CD4-positive, alpha-beta memory T cell (primary cell): Measurements from ENCODE around the gene GALNT17. TPM values are rescaled to one million over a fixed set of nuclear protein-coding genes. Genes with fewer than 3 reads are reported as not detected.

Experiments used
- CTCF ChIA-PET: fragments of 350-600 bp; sonication (Branson Sonifier 250); formaldehyde crosslinking; loops from one replicate; lab custom pipeline; 2021; ENCODE audit warnings: inconsistent platforms; ENCODE audit not compliant: partially characterized antibody; lab: Charles Lee
- POLR2A ChIA-PET: fragments of 350-600 bp; sonication (Branson Sonifier 250); formaldehyde crosslinking; loops from one replicate; lab custom pipeline; 2021; ENCODE audit not compliant: partially characterized antibody; lab: Charles Lee
- DNase-seq, 5 donors: peaks; one replicate each; pipeline versions ENCODE4 v3.0.0 to v3.0.0-alpha.2; 2020 to 2022; ENCODE audit warnings: mixed read lengths in 1 of 5
- H3K27ac ChIP-seq: one replicate; pipeline ENCODE4 v1.7.0; 2013; ENCODE audit warnings: low read depth, low read length
- H3K27me3 ChIP-seq: 2 replicates; pipeline ENCODE4 v1.7.0; 2013; ENCODE audit warnings: mild to moderate bottlenecking, low read length, moderate library complexity; ENCODE audit not compliant: insufficient read depth
- H3K36me3 ChIP-seq: 2 replicates; pipeline ENCODE4 v1.7.0; 2013; ENCODE audit warnings: mild to moderate bottlenecking, low read length, moderate library complexity; ENCODE audit not compliant: insufficient read depth
- H3K4me1 ChIP-seq: 2 replicates; pipeline ENCODE4 v1.7.0; 2013; ENCODE audit warnings: mild to moderate bottlenecking, low read length, moderate library complexity; ENCODE audit not compliant: insufficient read depth
- H3K4me3 ChIP-seq, 2 donors: one replicate each; pipeline ENCODE4 v1.7.0; 2013; ENCODE audit warnings: low read length in 2 of 2, mild to moderate bottlenecking in 1 of 2
- H3K9me3 ChIP-seq, 2 donors: one replicate each; pipeline ENCODE4 v1.7.0; 2013; ENCODE audit warnings: low read length in 2 of 2, control low read depth in 1 of 2; ENCODE audit not compliant: control insufficient read depth in 1 of 2
- H3K27ac Mint-ChIP-seq, 7 donors: one replicate each; pipeline ENCODE4 v1.8.0; 2020 to 2021; ENCODE audit warnings: mixed read lengths in 7 of 7, mild to moderate bottlenecking in 6 of 7, inconsistent platforms in 3 of 7, moderate library complexity in 3 of 7
- H3K27me3 Mint-ChIP-seq, 2 donors: one replicate each; pipeline ENCODE4 v1.8.0; 2020 to 2021; ENCODE audit warnings: mixed read lengths in 2 of 2
- H3K36me3 Mint-ChIP-seq, 2 donors: one replicate each; pipeline ENCODE4 v1.8.0; 2020 to 2021; ENCODE audit warnings: mixed read lengths in 2 of 2, inconsistent platforms in 1 of 2, mild to moderate bottlenecking in 1 of 2
- H3K4me1 Mint-ChIP-seq, 4 donors: one replicate each; pipeline ENCODE4 v1.8.0; 2020 to 2021; ENCODE audit warnings: mixed read lengths in 4 of 4, mild to moderate bottlenecking in 1 of 4
- H3K4me3 Mint-ChIP-seq, 8 donors: one replicate each; pipeline ENCODE4 v1.8.0; 2020 to 2021; ENCODE audit warnings: mixed read lengths in 8 of 8, mild to moderate bottlenecking in 7 of 8, moderate library complexity in 6 of 8, inconsistent platforms in 3 of 8
- H3K9me3 Mint-ChIP-seq, 8 donors: one replicate each; pipeline ENCODE4 v1.8.0; 2020 to 2021; ENCODE audit warnings: mixed read lengths in 8 of 8, mild to moderate bottlenecking in 5 of 8, inconsistent platforms in 3 of 8, moderate library complexity in 1 of 8
- intact Hi-C: fragments of 100-400 bp; cut with micrococcal nuclease; formaldehyde crosslinking; loops from one replicate; pipeline ENCODE4 v1.15.1; 2023
- polyA plus RNA-seq, 2 donors: library from polyadenylated mRNA; unstranded; fragments of 300-500 nt; fragmentation: Illumina TruSeq; gene quantifications; one replicate each; pipeline ENCODE4 v1.2.3, GENCODE V29; 2021
- total RNA-seq, 2 experiments: library from RNA; stranded (reverse); gene quantifications; one replicate each; pipeline ENCODE4 v1.2.3, GENCODE V29; 2021

The GALNT17 gene
- total and polyA plus RNA-seq, 4 experiments from 2014 or later: not detected

DNA sequence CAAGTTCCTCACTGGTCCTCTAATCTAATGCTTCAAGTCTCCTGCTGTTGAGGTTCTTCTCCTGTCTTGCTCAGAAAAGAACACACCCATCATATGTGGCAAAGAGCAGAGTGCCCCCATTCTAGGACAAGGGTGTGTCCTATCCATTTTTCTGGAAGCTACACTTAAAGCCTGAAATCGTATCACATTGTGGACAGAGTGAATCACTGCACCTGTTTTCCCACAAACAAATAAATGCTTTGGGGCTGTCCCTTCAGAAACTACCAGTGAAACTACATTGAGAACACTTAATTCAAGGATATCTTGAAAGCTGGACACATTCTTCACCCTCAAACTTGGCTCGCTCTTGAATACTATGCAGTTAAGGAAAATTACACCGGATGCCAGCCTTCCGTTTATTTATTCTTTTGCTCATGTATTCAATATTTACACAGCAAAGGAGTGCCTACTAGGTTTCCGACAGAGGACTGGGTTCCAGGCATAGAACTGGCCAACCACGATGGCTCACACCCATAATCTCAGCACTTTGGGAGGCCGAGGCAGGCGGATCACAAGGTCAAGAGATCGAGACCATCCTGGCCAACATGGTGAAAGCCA, 473.0 kb downstream of the GALNT17 start:
- no peaks in the 10 kb centered on the region for H3K36me3 ChIP-seq
- no peak overlapping the region for H3K4me3 ChIP-seq
- intact Hi-C loops: no loop called here
- CTCF ChIA-PET: no interaction called here
- no peaks in the 10 kb centered on the region for H3K9me3 ChIP-seq
- H3K27me3 ChIP-seq: no peaks in the 10 kb centered on the region
- Mint-ChIP-seq H3K36me3 (no peaks in the 10 kb centered on the region), H3K27ac (no peak overlapping the region), H3K4me3 (no peak overlapping the region), H3K9me3 (peaks cover 0 to 33% (median 14%) of the 10 kb centered on the region in 8 donors), H3K27me3 (no peaks in the 10 kb centered on the region), H3K4me1 (no peaks in the 10 kb centered on the region)
- H3K4me1 ChIP-seq: no peaks in the 10 kb centered on the region
- H3K27ac ChIP-seq: no peak overlapping the region
- DNase-seq: no peak
- POLR2A ChIA-PET: no interaction called here

DNA sequence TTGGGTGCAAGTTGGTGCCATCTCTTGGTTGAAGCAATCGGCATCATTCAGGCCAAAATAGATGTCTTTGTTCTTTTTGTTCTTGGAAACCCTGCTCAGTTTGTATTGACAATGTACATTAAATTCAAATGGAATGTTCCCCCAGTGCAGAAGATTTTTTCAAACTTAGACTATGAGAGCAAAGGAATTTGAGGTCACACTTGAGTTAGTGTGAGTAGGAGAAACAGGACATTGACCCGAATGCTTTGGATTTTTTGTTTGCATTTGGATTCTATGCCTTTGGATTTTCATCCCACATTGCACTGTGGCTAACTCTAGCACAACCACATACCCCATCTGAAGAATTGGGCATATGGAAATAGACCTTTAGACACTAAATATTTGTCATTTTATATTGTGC, 480.0 kb downstream of the GALNT17 start:
- POLR2A ChIA-PET: no interaction called here
- no peaks in the 10 kb centered on the region for H3K27me3 Mint-ChIP-seq
- H3K4me3 ChIP-seq: no peak overlapping the region
- CTCF ChIA-PET: no interaction called here
- H3K9me3 Mint-ChIP-seq: peaks cover 0 to 19% (median 5%) of the 10 kb centered on the region in 8 donors
- no peak for DNase-seq
- H3K4me1 ChIP-seq: no peaks in the 10 kb centered on the region
- H3K4me1 Mint-ChIP-seq: peaks cover 0 to 1% (median 0%) of the 10 kb centered on the region in 4 donors
- no peaks in the 10 kb centered on the region for H3K36me3 ChIP-seq
- intact Hi-C loops: no loop called here
- H3K9me3 ChIP-seq: no peaks in the 10 kb centered on the region
- no peak overlapping the region for H3K27ac ChIP-seq
- H3K27me3 ChIP-seq: no peaks in the 10 kb centered on the region
- H3K27ac Mint-ChIP-seq: no peak overlapping the region
- H3K36me3 Mint-ChIP-seq: no peaks in the 10 kb centered on the region
- H3K4me3 Mint-ChIP-seq: no peak overlapping the region

DNA sequence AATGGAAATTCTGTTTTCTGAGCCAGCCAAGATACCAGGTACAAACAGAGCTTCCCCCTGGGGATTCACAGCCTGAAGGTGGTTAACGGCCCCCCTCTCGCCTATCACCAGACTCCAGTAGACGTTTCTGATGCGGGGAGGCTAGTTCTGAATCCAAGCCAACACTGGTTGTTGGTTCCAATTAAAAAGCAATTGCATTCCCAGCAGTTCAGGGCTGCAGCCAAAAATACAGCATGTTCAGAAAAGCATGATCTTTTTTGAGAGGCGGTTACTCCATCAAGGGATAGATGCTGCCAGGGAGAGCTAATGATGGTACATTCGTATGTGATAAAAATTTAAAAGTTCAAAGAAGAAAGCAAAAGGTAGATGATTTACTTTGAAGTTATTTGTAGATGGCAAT, 481.0 kb downstream of the GALNT17 start:
- intact Hi-C loops: no loop called here
- H3K4me3 Mint-ChIP-seq: no peak overlapping the region
- peaks cover 0 to 1% (median 0%) of the 10 kb centered on the region in 4 donors for H3K4me1 Mint-ChIP-seq
- peaks cover 0 to 13% (median 4%) of the 10 kb centered on the region in 8 donors for H3K9me3 Mint-ChIP-seq
- no peaks in the 10 kb centered on the region for H3K27me3 ChIP-seq
- no peaks in the 10 kb centered on the region for H3K36me3 ChIP-seq
- DNase-seq: no peak
- no peaks in the 10 kb centered on the region for H3K36me3 Mint-ChIP-seq
- no peaks in the 10 kb centered on the region for H3K27me3 Mint-ChIP-seq
- POLR2A ChIA-PET: no interaction called here
- no peak overlapping the region for H3K4me3 ChIP-seq
- H3K4me1 ChIP-seq: no peaks in the 10 kb centered on the region
- no peaks in the 10 kb centered on the region for H3K9me3 ChIP-seq
- CTCF ChIA-PET: no interaction called here
- no peak overlapping the region for H3K27ac ChIP-seq
- no peak overlapping the region for H3K27ac Mint-ChIP-seq

GRCh38 chr7:71613313-71613712, 481.4 kb downstream of the GALNT17 start:
- H3K27ac ChIP-seq: no peak overlapping the region
- no peak overlapping the region for H3K4me3 ChIP-seq
- ChIA-PET POLR2A (no interaction called here), CTCF (no interaction called here)
- no peaks in the 10 kb centered on the region for H3K36me3 Mint-ChIP-seq
- no peak overlapping the region for H3K4me3 Mint-ChIP-seq
- peaks cover 0 to 1% (median 0%) of the 10 kb centered on the region in 4 donors for H3K4me1 Mint-ChIP-seq
- H3K4me1 ChIP-seq: no peaks in the 10 kb centered on the region
- intact Hi-C loops: no loop called here
- no peak overlapping the region for H3K27ac Mint-ChIP-seq
- no peaks in the 10 kb centered on the region for H3K27me3 ChIP-seq
- DNase-seq: no peak
- no peaks in the 10 kb centered on the region for H3K36me3 ChIP-seq
- no peaks in the 10 kb centered on the region for H3K9me3 ChIP-seq
- peaks cover 0 to 9% (median 4%) of the 10 kb centered on the region in 8 donors for H3K9me3 Mint-ChIP-seq
- no peaks in the 10 kb centered on the region for H3K27me3 Mint-ChIP-seq

DNA sequence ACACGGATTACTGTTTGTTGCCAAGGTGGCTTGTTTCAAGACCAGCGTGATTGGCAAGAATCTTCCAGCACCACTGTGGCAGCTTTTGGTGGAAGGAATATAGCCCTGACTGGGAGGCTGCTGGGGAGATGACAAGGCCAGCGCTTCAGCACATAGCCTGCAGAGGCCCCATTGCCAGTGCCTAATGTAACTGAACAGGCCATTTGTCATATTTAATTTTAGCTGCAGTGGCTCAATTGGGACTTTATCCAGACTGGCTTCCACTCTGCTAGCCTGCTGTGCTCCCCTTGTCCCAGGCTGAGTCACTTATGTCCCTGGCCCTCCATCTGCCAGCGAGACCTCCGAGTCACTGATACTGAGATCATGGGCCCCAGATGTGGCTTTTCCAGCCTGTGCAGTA, 483.1 kb downstream of the GALNT17 start:
- ChIA-PET CTCF (no interaction called here), POLR2A (no interaction called here)
- Mint-ChIP-seq H3K27me3 (no peaks in the 10 kb centered on the region), H3K27ac (no peak overlapping the region), H3K36me3 (no peaks in the 10 kb centered on the region), H3K4me3 (no peak overlapping the region), H3K4me1 (peaks cover 0 to 1% (median 0%) of the 10 kb centered on the region in 4 donors), H3K9me3 (peaks cover 0 to 10% (median 4%) of the 10 kb centered on the region in 8 donors)
- no peak overlapping the region for H3K27ac ChIP-seq
- intact Hi-C loops: no loop called here
- H3K4me1 ChIP-seq: no peaks in the 10 kb centered on the region
- no peaks in the 10 kb centered on the region for H3K9me3 ChIP-seq
- H3K4me3 ChIP-seq: no peak overlapping the region
- no peaks in the 10 kb centered on the region for H3K27me3 ChIP-seq
- no peaks in the 10 kb centered on the region for H3K36me3 ChIP-seq
- no peak for DNase-seq

DNA sequence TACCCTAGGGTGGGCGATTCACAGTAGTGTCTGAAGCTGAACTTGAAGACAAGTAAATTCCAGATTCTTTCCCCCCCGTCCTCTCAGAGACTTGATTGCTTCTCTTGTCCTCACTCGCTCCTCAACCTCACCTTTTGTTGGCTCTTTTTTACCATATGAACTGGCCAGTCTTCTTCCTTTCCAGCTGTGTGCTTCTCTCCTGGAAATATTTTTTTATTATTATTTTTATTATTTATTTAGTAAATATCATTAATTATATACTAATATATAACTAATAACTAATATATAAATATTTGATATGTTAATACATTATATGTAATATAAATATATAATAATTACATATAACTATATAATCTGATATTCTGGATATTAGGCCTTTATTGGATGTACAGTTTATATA, 484.3 kb downstream of the GALNT17 start:
- Mint-ChIP-seq H3K36me3 (no peaks in the 10 kb centered on the region), H3K9me3 (peaks cover 0 to 17% (median 4%) of the 10 kb centered on the region in 8 donors), H3K27ac (no peak overlapping the region), H3K4me1 (peaks cover 0 to 1% (median 0%) of the 10 kb centered on the region in 4 donors), H3K4me3 (no peak overlapping the region), H3K27me3 (no peaks in the 10 kb centered on the region)
- H3K36me3 ChIP-seq: no peaks in the 10 kb centered on the region
- no peak for DNase-seq
- ChIA-PET POLR2A (no interaction called here), CTCF (no interaction called here)
- no peaks in the 10 kb centered on the region for H3K9me3 ChIP-seq
- no peaks in the 10 kb centered on the region for H3K27me3 ChIP-seq
- H3K4me3 ChIP-seq: no peak overlapping the region
- no peaks in the 10 kb centered on the region for H3K4me1 ChIP-seq
- no peak overlapping the region for H3K27ac ChIP-seq
- intact Hi-C loops: no loop called here

GRCh38 chr7:71618278-71618677, 486.3 kb downstream of the GALNT17 start:
- H3K27me3 Mint-ChIP-seq: no peaks in the 10 kb centered on the region
- H3K4me3 ChIP-seq: no peak overlapping the region
- H3K4me1 Mint-ChIP-seq: peaks cover 0 to 1% (median 0%) of the 10 kb centered on the region in 4 donors
- intact Hi-C loops: no loop called here
- H3K27ac Mint-ChIP-seq: no peak overlapping the region
- no peaks in the 10 kb centered on the region for H3K4me1 ChIP-seq
- ChIA-PET CTCF (no interaction called here), POLR2A (no interaction called here)
- no peaks in the 10 kb centered on the region for H3K36me3 Mint-ChIP-seq
- H3K9me3 Mint-ChIP-seq: peaks cover 0 to 16% (median 5%) of the 10 kb centered on the region in 8 donors
- H3K9me3 ChIP-seq: no peaks in the 10 kb centered on the region
- no peaks in the 10 kb centered on the region for H3K36me3 ChIP-seq
- H3K27ac ChIP-seq: no peak overlapping the region
- H3K4me3 Mint-ChIP-seq: no peak overlapping the region
- DNase-seq: no peak
- no peaks in the 10 kb centered on the region for H3K27me3 ChIP-seq
